ENCODE data around the gene PTPRO. TPM values are rescaled to one million over a fixed set of nuclear protein-coding genes. Genes with fewer than 3 reads are reported as not detected.

PTPRO gene
- total and polyA plus RNA-seq, 4 donors, result 2.6 to 11.7 (median 3.4) TPM

DNA sequence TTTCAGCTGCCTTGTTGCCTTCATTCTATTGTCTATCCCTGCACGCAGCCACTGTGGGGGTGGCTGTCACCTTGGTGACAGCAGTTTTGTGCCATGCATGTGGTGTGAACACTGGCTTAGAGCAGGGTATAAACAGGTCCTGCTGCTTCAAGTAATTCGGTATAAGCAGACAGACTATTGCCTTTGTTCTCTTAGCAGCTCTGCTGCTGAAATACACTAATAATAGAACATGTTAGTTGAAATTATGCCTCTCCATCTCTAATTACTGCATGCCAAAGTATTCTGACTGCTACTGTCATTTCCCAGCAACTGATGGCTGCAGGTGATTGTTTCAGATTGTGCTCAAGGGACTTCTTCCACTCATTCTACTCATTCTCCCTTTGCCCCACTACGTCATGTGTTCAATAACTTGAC, 34.6 kb downstream of the PTPRO start:
- no peaks in the 10 kb centered on the region for H3K9me3 ChIP-seq (ENCODE audit: control insufficient read depth in 4 of 4, insufficient read depth in 3 of 4, low read length in 3 of 4)
- no peaks in the 10 kb centered on the region for H3K27me3 ChIP-seq (ENCODE audit: control insufficient read depth in 3 of 3, insufficient read depth in 3 of 3, low read length in 2 of 3)
- no peaks in the 10 kb centered on the region for H3K36me3 ChIP-seq (ENCODE audit: control insufficient read depth in 4 of 4, insufficient read depth in 4 of 4, low read length in 4 of 4)
- no peak for DNase-seq
- no peak overlapping the region for H3K27ac ChIP-seq (ENCODE audit: low read depth in 1 of 2, low read length in 1 of 2)
- 76 to 82% methylated on average over 3 of the region's 3 CpGs for WGBS, 2 donors
- no peak overlapping the region for H3K4me3 ChIP-seq
- ATAC-seq (ENCODE audit: insufficient read depth, low FRiP score), result no peak
- TF ChIP-seq, protein P1, sequence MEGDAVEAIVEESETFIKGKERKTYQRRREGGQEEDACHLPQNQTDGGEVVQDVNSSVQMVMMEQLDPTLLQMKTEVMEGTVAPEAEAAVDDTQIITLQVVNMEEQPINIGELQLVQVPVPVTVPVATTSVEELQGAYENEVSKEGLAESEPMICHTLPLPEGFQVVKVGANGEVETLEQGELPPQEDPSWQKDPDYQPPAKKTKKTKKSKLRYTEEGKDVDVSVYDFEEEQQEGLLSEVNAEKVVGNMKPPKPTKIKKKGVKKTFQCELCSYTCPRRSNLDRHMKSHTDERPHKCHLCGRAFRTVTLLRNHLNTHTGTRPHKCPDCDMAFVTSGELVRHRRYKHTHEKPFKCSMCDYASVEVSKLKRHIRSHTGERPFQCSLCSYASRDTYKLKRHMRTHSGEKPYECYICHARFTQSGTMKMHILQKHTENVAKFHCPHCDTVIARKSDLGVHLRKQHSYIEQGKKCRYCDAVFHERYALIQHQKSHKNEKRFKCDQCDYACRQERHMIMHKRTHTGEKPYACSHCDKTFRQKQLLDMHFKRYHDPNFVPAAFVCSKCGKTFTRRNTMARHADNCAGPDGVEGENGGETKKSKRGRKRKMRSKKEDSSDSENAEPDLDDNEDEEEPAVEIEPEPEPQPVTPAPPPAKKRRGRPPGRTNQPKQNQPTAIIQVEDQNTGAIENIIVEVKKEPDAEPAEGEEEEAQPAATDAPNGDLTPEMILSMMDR (IDR thresholded peaks at IDR 0.05; ENCODE audit: control extremely low read depth, extremely low read depth), result no peak
- no peaks in the 10 kb centered on the region for H3K4me1 ChIP-seq (ENCODE audit: control insufficient read depth in 5 of 5, insufficient read depth in 5 of 5, low read length in 5 of 5)
- H3K9ac ChIP-seq (ENCODE audit: insufficient read depth in 1 of 2, low read length in 2 of 2), result no peak overlapping the region

DNA sequence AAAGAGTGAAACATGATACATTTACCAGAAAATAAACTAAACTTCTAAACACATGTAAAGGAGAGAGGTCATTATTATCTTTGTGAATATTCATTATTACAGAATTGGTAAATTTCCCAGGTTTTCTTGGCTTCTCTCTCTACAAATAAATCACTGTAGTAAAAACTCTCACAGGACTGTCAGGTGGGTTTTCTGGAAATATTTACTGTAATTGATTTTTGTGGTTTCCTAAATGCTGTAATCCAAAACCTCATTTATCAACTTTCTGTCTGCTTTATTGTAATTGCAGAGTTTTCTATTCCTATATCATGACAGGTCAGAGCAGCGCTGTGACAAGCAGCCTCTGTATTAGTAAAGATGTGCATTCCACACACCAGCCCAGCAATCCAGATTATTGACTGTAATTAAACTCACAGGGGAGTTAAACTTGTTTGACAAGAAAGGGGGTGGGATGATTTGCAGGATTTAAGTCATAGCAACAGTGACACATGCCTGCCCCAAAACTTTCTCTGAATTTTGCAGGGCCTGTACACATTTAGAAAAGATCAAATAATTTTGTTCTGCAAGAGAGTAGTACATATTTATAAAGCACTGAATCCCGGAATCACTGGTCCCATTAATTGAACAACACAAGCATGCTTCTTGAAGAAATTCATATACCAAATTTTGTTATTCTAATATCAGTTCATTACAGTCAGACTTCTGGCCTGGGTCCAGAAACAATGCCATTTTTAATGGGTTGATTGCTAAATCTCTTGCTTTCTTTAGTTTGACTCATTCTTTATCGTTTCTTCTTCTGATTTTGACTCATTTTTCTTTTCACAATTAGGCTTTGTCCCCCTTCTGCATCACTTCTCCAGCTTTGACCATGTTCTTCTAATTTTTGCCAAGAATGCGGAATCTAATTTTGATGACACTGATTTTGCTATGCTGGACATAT, 42.2 kb downstream of the PTPRO start:
- Histone ChIP-seq H3K4me1 (ENCODE audit: control insufficient read depth in 5 of 5, insufficient read depth in 5 of 5, low read length in 5 of 5) (peaks cover 0 to 8% (median 0%) of the 10 kb centered on the region in 5 donors), H3K9me3 (ENCODE audit: control insufficient read depth in 4 of 4, insufficient read depth in 3 of 4, low read length in 3 of 4) (peaks cover 0 to 1% (median 0%) of the 10 kb centered on the region in 4 donors), H3K9ac (ENCODE audit: insufficient read depth in 1 of 2, low read length in 2 of 2) (no peak overlapping the region), H3K36me3 (ENCODE audit: control insufficient read depth in 4 of 4, insufficient read depth in 4 of 4, low read length in 4 of 4) (no peaks in the 10 kb centered on the region), H3K4me3 (no peak overlapping the region), H3K27ac (ENCODE audit: low read depth in 1 of 2, low read length in 1 of 2) (no peak overlapping the region), H3K27me3 (ENCODE audit: control insufficient read depth in 3 of 3, insufficient read depth in 3 of 3, low read length in 2 of 3) (no peaks in the 10 kb centered on the region)
- ATAC-seq (ENCODE audit: insufficient read depth, low FRiP score), result no peak
- WGBS, 2 donors, result 56 to 58% methylated on average over 4 of the region's 4 CpGs
- TF ChIP-seq, protein P1 (IDR thresholded peaks at IDR 0.05; ENCODE audit: control extremely low read depth, extremely low read depth), result no peak
- DNase-seq, result peak; percentile 23 to 76 (median 61)

DNA sequence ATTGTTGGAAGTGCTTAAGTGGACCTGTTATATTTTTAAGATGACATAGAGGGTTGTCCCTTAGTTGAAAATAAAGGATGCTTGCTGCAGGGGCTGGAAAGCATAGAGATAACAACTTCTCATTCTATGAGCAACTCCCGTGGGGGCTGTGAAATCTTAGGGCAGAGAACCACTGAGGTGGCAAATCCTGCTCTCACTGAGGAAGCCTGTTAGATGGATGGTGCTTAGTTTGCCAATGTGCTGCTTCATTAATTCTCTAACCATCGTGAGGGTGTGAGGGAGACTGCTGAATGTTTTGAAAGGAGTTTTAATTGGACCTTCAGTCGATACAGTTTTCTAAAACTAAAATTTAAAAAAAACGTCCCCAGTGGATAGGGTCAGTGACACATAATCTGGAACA, 46.5 kb downstream of the PTPRO start:
- Histone ChIP-seq H3K9ac (ENCODE audit: insufficient read depth in 1 of 2, low read length in 2 of 2) (no peak overlapping the region), H3K36me3 (ENCODE audit: control insufficient read depth in 4 of 4, insufficient read depth in 4 of 4, low read length in 4 of 4) (no peaks in the 10 kb centered on the region), H3K9me3 (ENCODE audit: control insufficient read depth in 4 of 4, insufficient read depth in 3 of 4, low read length in 3 of 4) (peaks cover 0 to 1% (median 0%) of the 10 kb centered on the region in 4 donors), H3K27ac (ENCODE audit: low read depth in 1 of 2, low read length in 1 of 2) (no peak overlapping the region), H3K4me3 (no peak overlapping the region), H3K27me3 (ENCODE audit: control insufficient read depth in 3 of 3, insufficient read depth in 3 of 3, low read length in 2 of 3) (no peaks in the 10 kb centered on the region), H3K4me1 (ENCODE audit: control insufficient read depth in 5 of 5, insufficient read depth in 5 of 5, low read length in 5 of 5) (peaks cover 0 to 8% (median 0%) of the 10 kb centered on the region in 5 donors)
- TF ChIP-seq, protein P1 (IDR thresholded peaks at IDR 0.05; ENCODE audit: control extremely low read depth, extremely low read depth), result no peak
- ATAC-seq (ENCODE audit: insufficient read depth, low FRiP score) (no peak), DNase-seq (no peak)
- 67 to 76% methylated on average over 4 of the region's 4 CpGs for WGBS, 2 donors
